KG1 (cell line): ENCODE results near the gene C12orf76.
"Not testable (repeated sequence)": the region's sequence is repeated elsewhere in the genome, so short reads cannot be mapped to it uniquely, and the experiment has no call there.

Experiments
- DNase-seq: peaks from one replicate; lab custom pipeline; 2025; lab: John Stamatoyannopoulos, UW

C12orf76 gene

GRCh38 chr12:110062241-110062640 is 13.9 kb upstream of the C12orf76 start:
- DNase-seq: no peak

- DNase-seq: no peak
Measured at GRCh38 chr12:110059651-110060000, 11.3 kb upstream of the C12orf76 start.

DNA sequence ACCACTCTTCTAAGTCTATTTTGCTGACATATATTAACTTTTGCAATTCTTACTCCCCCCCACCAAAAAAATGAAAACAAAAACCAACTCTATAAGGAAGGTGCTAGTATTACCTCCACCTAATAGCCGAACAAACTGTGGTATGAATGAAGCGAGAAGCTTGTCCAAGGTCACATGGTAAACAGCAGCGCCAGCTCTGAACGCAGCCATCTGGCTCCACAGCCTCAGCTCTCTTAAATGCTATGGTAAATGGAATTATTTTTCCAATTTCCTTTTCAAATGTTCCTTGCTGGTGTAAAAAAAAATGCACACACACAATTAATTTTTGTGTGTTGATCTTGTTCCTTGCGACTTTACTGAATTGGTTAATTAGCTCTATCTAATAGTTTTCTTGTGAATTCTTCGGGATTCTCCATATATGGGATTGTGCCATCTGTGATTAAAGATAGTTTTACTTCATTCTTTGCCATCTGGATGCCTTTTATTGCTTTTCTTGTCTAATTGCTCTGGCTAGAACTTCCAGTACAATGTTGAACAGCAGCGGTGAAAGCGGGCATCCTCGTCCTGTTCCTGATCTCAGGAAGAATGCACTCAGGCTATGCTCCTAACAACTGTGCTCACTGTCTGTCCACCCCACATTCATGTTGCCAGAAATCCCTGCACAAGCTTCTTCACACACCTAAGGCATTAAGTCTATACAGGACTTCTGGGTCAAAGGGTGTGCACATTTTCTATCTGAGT is 10.7 kb upstream of the C12orf76 start:
- DNase-seq: no peak

DNA sequence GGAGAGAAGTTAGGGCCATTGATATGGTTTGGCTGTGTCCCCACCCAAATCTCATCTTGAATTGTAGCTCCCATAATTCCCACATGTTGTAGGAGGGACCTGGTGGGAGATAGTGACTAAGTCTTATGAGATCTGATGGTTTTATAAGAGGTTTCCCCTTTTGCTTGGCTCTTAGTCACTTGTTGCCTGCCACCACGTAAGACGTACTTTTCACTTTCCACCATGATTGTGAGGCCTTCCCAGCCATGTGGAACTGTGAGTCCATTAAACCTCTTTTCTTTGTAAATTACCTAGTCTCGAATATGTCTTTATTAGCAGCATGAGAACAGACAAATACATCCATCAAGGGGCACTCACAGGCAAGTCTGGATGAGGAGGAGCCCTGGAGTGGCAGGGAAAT is 8.3 kb upstream of the C12orf76 start:
- not testable (repeated sequence) for DNase-seq

GRCh38 chr12:110055375-110056352 is 7.3 kb upstream of the C12orf76 start:
- DNase-seq: not testable (repeated sequence)

DNA sequence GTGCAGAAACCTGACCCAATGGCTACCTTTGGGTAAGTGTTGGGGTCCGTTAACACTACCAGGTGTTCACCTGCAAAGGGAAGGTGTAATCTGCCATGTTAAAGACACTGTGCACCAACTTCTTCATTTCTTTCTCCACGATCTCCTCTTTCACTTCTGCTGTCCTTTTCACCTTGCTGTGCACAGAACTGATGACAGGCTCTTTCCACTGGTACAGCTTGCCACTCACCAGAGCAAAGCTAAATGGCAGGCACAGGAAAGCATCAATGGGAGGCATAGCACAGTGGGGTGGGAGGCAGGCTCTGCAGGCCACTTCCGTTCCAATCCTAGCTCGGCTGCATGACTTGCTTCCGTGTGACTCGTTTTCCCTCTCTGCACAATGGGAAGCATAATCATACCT is 2.6 kb upstream of the C12orf76 start:
- no peak for DNase-seq

DNA sequence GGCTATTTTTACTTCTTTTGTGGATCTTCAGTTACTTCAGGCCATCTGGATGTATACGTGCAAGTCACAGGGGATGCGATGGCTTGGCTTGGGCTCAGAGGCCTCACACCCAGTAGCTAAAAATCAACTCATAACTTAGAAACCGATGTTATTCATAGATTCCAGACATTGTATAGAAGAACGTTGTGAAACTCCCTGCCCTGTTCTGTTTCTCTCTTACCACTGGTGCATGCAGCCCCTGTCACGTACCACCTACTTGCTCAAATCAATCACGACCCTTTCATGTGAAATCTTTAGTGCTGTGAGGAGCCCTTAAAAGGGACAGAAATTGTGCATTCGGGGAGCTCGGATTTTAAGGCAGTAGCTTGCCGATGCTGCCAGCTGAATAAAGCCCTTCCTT is 1.3 kb upstream of the C12orf76 start:
- not testable (repeated sequence) for DNase-seq

- not testable (repeated sequence) for DNase-seq
Measured at GRCh38 chr12:110049034-110049433, 712 bp upstream of the C12orf76 start.

DNA sequence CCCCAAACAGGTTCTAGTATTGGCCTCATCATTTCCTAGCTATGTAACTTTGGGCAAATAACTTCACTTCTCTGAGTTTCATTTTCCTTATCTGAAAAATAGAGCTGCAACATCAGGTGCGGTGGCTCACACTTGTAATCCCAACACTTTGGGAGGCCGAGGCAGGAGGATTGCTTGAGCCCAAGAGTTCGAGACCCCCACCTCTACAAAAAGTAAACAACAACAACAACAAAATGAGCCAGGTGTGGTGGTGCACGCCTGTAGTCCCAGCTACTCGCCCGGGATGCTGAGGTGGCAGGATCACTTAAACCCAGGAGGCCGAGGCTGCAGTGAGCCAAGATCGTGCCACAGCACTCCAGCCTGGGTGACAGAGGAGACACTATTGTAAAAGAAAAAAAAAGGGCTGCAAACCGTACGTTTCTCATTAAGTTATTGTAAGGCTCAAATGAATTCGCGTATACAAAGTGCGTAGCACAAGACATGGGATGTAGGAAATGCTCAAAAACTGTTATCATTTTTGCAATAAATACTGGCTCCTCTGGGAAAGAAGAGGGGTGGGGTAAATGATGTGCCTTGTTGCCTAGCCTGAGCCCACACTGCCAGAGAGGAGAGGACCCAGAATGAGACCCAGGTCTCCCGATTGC is 903 bp downstream of the C12orf76 start:
- no peak for DNase-seq

DNA sequence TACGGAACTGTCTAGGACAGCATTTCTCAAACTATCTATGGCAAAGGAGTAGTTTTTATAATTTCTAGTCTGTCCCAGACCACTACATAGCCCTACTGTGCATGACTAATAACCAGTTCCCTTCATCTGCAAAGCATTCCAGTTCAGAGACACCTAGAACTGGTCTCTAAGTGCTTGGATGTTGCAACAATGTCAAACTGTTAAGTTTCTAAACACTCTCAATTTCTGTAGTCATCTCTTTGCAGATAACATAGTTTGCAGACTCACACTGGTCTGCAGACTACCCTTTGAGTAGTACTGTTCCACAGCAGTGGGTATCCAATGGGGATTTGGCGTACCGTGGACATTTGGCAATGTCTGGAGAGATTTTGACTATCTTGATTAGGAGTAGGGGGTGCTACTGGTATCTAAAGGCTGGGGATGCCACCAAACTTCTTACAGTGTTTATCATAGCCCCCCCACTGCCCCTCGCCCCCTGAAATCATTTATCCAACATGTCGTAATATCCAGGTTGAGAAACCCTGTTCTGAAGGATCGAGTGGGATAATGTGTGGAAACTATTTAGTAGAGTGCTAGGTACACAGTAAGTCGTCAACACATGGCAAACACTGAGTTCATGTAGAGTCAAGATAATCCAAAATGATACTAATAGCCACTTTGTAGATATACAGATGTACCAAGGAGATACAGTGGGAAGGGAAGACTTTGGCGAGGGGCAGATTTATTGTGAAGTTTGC is 1.7 kb downstream of the C12orf76 start:
- DNase-seq: no peak

DNA sequence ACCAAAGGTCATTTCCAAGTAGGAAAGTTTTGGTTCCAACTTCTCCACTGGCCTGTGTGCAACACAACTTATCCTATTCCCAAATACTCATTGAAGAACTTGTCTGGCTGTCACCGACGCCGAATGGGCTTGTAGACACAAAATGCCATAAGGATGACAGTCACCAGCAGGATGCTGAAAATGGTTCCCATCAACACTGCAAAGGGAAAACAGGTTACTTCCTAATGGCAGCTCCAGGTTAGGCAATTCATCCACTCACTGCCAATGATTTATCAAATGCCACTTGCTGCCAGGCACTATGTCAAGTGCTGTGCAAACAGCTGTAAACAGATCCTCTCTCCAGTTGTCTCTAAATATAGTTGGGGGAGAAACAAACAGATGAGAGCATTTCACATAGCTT is 6.1 kb downstream of the C12orf76 start:
- DNase-seq: no peak

DNA sequence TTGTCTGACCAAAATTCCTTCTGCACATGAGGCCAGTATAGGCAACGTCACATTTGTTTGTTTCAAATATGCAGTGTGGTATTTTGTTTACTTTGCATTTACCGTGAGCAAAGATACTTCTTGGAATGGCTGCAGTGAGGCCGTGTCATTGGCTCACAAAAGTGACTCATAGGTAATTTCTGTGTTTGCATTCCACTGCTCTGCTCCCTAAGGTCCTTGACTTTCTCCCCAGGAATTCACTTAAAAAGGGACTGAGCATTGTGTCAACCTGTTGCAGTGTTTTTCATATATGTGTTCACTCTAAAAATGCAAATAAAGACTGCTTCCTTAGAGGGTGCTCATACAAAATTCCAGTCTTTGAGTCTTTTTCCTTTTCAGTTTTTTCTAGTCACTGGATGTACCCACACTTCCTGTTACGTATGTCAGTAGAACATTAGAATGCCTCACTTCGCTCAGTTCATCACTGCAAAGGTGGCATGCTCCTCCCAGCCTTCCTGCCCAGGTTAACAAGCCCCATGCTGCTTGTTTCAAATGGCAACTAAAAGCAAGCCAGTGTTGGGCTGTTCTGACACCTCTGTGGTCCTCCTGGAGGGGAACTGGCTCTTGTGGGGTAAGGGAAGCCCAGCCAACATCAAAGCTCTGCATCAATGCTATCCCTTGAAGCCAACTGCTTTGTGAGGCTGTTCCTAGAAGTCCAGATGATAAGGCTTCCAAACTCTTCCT is 9.1 kb downstream of the C12orf76 start:
- DNase-seq: no peak

DNA sequence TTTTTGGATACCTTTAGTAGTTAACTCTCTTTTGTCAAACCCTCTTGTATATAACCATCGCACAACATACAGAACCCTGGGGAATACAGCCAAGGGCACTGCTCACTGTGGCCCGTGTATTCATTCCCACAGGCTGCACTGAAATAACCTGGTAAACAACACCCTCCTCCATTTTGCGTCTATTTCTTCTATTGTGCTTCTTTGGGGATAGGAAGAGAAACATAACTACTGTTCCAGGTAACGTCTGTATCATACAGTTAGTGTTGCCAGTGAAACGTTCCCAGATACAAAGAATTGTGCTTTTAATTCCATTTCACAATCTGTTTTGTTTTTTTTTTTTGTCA is 9.6 kb downstream of the C12orf76 start:
- no peak for DNase-seq

DNA sequence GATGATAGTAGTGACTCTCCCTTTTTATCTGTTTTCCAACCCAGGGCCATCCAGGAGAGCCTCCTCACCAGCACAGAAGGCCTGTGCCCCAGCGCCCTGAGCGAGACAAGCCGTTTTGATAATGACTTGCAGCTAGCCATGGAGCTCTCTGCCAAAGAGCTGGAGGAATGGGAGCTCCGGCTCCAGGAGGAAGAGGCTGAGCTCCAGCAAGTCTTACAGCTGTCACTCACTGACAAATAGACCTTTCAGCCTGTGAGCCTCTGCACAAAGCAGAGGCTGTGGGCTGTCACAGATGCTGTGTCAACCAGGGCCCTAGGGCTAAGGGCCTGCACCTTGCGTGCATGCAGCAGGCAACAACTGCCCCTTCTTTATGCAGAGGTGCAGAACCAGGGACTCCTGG is 11.0 kb downstream of the C12orf76 start:
- no peak for DNase-seq

GRCh38 chr12:110035534-110036104 is 12.7 kb downstream of the C12orf76 start:
- DNase-seq: no peak

- no peak for DNase-seq
Measured at GRCh38 chr12:110033888-110034287, 14.4 kb downstream of the C12orf76 start.

GRCh38 chr12:110029290-110029815 is 19.0 kb downstream of the C12orf76 start:
- no peak for DNase-seq

- no peak for DNase-seq
Measured at GRCh38 chr12:110028323-110028722, 20.0 kb downstream of the C12orf76 start.

- no peak for DNase-seq
Measured at GRCh38 chr12:110024051-110024450, 24.3 kb downstream of the C12orf76 start.

DNA sequence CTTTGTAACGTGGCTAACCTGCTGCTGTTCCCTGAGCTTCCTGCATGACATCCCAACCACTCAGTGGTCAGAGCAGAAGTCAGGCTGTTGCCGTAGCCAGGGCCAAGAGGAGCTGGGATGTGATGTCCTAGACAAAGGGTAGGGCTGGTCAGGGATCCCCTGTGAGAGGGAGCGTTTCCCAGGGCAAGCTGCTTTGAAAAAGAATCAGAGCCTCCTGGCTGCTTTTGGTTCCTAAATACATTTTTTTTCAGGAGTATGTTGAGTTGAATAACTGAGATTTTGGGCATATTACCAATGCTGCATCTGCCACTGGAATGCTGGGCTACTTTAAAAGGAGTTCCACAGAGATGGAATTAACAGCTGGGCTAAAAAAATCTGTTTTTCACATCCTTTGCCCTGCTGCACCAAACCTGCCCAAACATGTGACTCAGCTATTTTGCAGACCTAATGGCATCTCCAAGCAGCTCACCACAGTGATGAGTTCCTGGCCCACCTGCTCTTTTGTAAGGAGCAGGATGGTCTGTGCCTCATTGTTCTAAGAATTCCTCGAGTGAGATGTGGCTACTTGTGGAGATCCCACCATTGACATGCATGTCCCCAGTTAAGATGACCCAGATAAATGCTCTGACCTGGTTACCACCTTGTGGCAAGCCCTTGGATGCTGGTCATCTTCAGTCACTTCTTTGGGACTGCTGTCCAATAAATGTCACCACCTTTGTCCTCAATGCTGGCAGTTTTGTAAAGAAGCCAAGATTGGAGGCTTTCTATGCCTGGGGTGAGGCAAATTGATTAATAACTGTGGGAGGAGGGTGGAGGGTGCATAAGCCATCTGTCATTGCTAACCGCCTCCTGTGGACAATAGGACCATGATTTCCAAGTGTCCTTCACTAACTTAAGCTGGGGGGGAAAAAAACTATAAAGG is 25.0 kb downstream of the C12orf76 start:
- DNase-seq: no peak
